Prostate gland (tissue), 2 donors: ENCODE results near the gene DGKI.

Experiments used
- POLR2AphosphoS5 ChIP-seq: sonication (generic); formaldehyde crosslinking; IDR thresholded peaks from one replicate; pipeline ENCODE4 v1.6.1; 2017; ENCODE audit warnings: antibody characterized with exemption
- TF ChIP-seq, protein P1 (sequence below), 4 experiments: fragments of 200-600 bp in 2 of 4; fragments of 450-650 bp in 2 of 4; sonication (generic) in 2 of 4; IDR thresholded peaks; 1 replicate in 3 of 4; 2 replicates in 1 of 4; pipeline ENCODE4 v1.5.1; 2016 to 2019; ENCODE audit warnings: antibody characterized with exemption in 4 of 4, mild to moderate bottlenecking in 2 of 4, moderate library complexity in 2 of 4

GRCh38 chr7:137798073-137798763 lies 48.6 kb downstream of the DGKI start:
- TF ChIP-seq, protein P1, sequence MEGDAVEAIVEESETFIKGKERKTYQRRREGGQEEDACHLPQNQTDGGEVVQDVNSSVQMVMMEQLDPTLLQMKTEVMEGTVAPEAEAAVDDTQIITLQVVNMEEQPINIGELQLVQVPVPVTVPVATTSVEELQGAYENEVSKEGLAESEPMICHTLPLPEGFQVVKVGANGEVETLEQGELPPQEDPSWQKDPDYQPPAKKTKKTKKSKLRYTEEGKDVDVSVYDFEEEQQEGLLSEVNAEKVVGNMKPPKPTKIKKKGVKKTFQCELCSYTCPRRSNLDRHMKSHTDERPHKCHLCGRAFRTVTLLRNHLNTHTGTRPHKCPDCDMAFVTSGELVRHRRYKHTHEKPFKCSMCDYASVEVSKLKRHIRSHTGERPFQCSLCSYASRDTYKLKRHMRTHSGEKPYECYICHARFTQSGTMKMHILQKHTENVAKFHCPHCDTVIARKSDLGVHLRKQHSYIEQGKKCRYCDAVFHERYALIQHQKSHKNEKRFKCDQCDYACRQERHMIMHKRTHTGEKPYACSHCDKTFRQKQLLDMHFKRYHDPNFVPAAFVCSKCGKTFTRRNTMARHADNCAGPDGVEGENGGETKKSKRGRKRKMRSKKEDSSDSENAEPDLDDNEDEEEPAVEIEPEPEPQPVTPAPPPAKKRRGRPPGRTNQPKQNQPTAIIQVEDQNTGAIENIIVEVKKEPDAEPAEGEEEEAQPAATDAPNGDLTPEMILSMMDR (IDR thresholded peaks at IDR 0.05): no peak
- no peak for TF ChIP-seq POLR2AphosphoS5
